Activated naive CD8-positive, alpha-beta T cell treated with anti-CD3 and anti-CD28 coated beads, Interleukin-2, amount 10 ng/mL, durations not matched to agents 7 days and 5 days (primary cell): ENCODE results near the gene UPF2. TPM values are rescaled to one million over a fixed set of nuclear protein-coding genes. Genes with fewer than 3 reads are reported as not detected.
"Not testable (repeated sequence)": the region's sequence is repeated elsewhere in the genome, so short reads cannot be mapped to it uniquely, and the experiment has no call there.

ENCODE experiments used
- ATAC-seq: fragments of 150-1000 bp; cut with Tn5 transposase; one replicate; pipeline ENCODE4 v1.10.0; 2021; ENCODE audit warnings: low read depth, moderate library complexity
- POLR2A ChIA-PET: fragments of 350-600 bp; sonication (Branson Sonifier 250); formaldehyde crosslinking; loops from one replicate; lab custom pipeline; 2021; ENCODE audit warnings: antibody characterized with exemption; lab: Charles Lee
- DNase-seq: peaks from one replicate; pipeline ENCODE4 v3.0.0; 2021
- H3K27ac Mint-ChIP-seq: one replicate; pipeline ENCODE4 v1.8.0; 2022; ENCODE audit warnings: mild to moderate bottlenecking, mixed read lengths
- H3K27me3 Mint-ChIP-seq: one replicate; pipeline ENCODE4 v1.8.0; 2022; ENCODE audit warnings: mild to moderate bottlenecking, moderate library complexity, mixed read lengths
- H3K36me3 Mint-ChIP-seq: one replicate; pipeline ENCODE4 v1.8.0; 2021; ENCODE audit warnings: mild to moderate bottlenecking, mixed read lengths
- H3K4me1 Mint-ChIP-seq: one replicate; pipeline ENCODE4 v1.8.0; 2021; ENCODE audit warnings: mixed read lengths
- H3K4me3 Mint-ChIP-seq: one replicate; pipeline ENCODE4 v1.8.0; 2022; ENCODE audit warnings: mild to moderate bottlenecking, moderate library complexity, mixed read lengths
- H3K9me3 Mint-ChIP-seq: one replicate; pipeline ENCODE4 v1.8.0; 2021; ENCODE audit warnings: mixed read lengths
- total RNA-seq, 2 experiments: library from RNA; stranded (reverse); gene quantifications; one replicate each; pipeline ENCODE4 v1.2.3, GENCODE V29; 2021

Gene UPF2
- total RNA-seq, 2 experiments from 2014 or later, result 30.4 to 31.0 TPM

- H3K36me3 Mint-ChIP-seq, result peaks cover 18% of the 10 kb centered on the region
- H3K27ac Mint-ChIP-seq, result no peak overlapping the region
- H3K4me3 Mint-ChIP-seq, result no peak overlapping the region
- H3K4me1 Mint-ChIP-seq, result peaks cover 8% of the 10 kb centered on the region
- ATAC-seq, result no peak
- POLR2A ChIA-PET, result interaction anchor here (0.7 kb wide), 1 partner anchor 1535 kb away, joined by 3 read pairs; no protein-coding TSS in a partner anchor
- DNase-seq, result no peak
- no peaks in the 10 kb centered on the region for H3K27me3 Mint-ChIP-seq
- H3K9me3 Mint-ChIP-seq, result no peaks in the 10 kb centered on the region
Observed at GRCh38 chr10:11982253-11982652, 60.4 kb downstream of the UPF2 start.

DNA sequence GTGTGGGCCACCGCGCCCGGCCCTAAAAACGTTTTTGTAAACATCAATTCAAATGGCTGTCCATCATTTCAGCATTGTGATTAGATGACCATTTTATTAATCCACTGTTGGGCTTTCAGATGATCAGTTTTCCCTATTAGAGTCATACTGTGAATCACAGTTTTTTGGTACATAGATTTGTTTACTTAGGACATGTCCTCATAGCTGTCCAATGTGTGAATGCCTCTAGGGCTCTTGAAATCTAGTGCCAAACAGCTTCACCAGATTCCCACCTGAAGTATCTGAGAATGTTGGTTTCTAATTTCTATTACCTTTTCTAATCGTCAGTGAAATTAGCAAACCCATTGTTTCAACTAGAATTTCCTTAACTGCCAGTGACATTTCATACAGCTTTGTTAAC, 66.8 kb downstream of the UPF2 start:
- H3K4me1 Mint-ChIP-seq, result peaks cover 8% of the 10 kb centered on the region
- POLR2A ChIA-PET, result no interaction called here
- H3K36me3 Mint-ChIP-seq, result peaks cover 41% of the 10 kb centered on the region
- no peak for ATAC-seq
- no peak overlapping the region for H3K27ac Mint-ChIP-seq
- H3K27me3 Mint-ChIP-seq, result no peaks in the 10 kb centered on the region
- DNase-seq, result no peak
- no peak overlapping the region for H3K4me3 Mint-ChIP-seq
- peaks cover 1% of the 10 kb centered on the region for H3K9me3 Mint-ChIP-seq

GRCh38 chr10:11972523-11972922, 70.1 kb downstream of the UPF2 start:
- ATAC-seq, H3K4me3 Mint-ChIP-seq, H3K9me3 Mint-ChIP-seq, H3K27ac Mint-ChIP-seq, DNase-seq, POLR2A ChIA-PET, H3K27me3 Mint-ChIP-seq, H3K4me1 Mint-ChIP-seq: not testable (repeated sequence)
- H3K36me3 Mint-ChIP-seq, result peaks cover 41% of the 10 kb centered on the region

GRCh38 chr10:11962176-11962575, 80.4 kb downstream of the UPF2 start:
- POLR2A ChIA-PET, result no interaction called here

GRCh38 chr10:11961771-11962170, 80.8 kb downstream of the UPF2 start:
- H3K36me3 Mint-ChIP-seq, result peaks cover 39% of the 10 kb centered on the region
- no peaks in the 10 kb centered on the region for H3K27me3 Mint-ChIP-seq

More at GRCh38 chr10:11962176-11962575, 80.4 kb downstream of the UPF2 start:
- ATAC-seq (no peak), DNase-seq (no peak)
- Mint-ChIP-seq H3K9me3 (no peaks in the 10 kb centered on the region), H3K4me3 (no peak overlapping the region), H3K4me1 (no peaks in the 10 kb centered on the region), H3K27me3 (no peaks in the 10 kb centered on the region), H3K36me3 (peaks cover 42% of the 10 kb centered on the region), H3K27ac (peak overlapping the region; percentile 8)

GRCh38 chr10:11959966-11960365, 82.6 kb downstream of the UPF2 start:
- ATAC-seq, result no peak
- Mint-ChIP-seq H3K4me1 (no peaks in the 10 kb centered on the region), H3K27ac (no peak overlapping the region), H3K9me3 (no peaks in the 10 kb centered on the region), H3K4me3 (no peak overlapping the region), H3K36me3 (peaks cover 41% of the 10 kb centered on the region), H3K27me3 (no peaks in the 10 kb centered on the region)
- POLR2A ChIA-PET, result no interaction called here
- DNase-seq, result no peak

More at GRCh38 chr10:11961771-11962170, 80.8 kb downstream of the UPF2 start:
- Mint-ChIP-seq H3K9me3 (no peaks in the 10 kb centered on the region), H3K27ac (no peak overlapping the region), H3K4me3 (no peak overlapping the region), H3K4me1 (no peaks in the 10 kb centered on the region)
- ATAC-seq (no peak), DNase-seq (no peak)
- POLR2A ChIA-PET, result no interaction called here

GRCh38 chr10:11958956-11959355, 83.7 kb downstream of the UPF2 start:
- Mint-ChIP-seq H3K27me3 (no peaks in the 10 kb centered on the region), H3K4me3 (no peak overlapping the region), H3K4me1 (no peaks in the 10 kb centered on the region), H3K9me3 (no peaks in the 10 kb centered on the region), H3K27ac (no peak overlapping the region), H3K36me3 (peaks cover 41% of the 10 kb centered on the region)
- no peak for ATAC-seq
- DNase-seq, result no peak
- POLR2A ChIA-PET, result no interaction called here

DNA sequence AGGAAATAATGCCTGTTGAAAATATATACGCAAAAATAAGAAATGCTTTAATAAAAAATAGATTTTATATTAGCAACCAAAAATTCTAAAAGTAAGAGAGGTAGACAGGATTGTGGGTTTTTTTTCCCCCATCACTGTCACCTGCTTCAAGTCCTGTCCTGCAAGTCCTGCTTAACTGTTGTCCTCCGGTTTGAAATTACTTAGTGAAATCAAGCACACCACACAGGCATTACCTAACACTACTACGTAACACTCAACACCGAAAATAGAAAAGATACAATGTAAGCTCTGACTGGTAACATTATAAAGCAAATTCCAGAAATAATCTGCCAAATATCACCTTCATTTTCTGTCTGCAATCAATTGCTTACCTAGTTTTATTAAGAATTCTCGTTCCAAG, 90.9 kb downstream of the UPF2 start:
- ATAC-seq, result no peak
- Mint-ChIP-seq H3K4me3 (no peak overlapping the region), H3K36me3 (peaks cover 30% of the 10 kb centered on the region), H3K27ac (no peak overlapping the region), H3K27me3 (no peaks in the 10 kb centered on the region), H3K4me1 (peaks cover 6% of the 10 kb centered on the region), H3K9me3 (no peaks in the 10 kb centered on the region)
- POLR2A ChIA-PET, result interaction anchor here (0.6 to 0.8 kb wide), 2 partner anchors 19 to 84 kb away, joined by 3 to 5 read pairs; no protein-coding TSS in a partner anchor
- no peak for DNase-seq

- peaks cover 6% of the 10 kb centered on the region for H3K4me1 Mint-ChIP-seq
- ATAC-seq (no peak), DNase-seq (no peak)
- no peak overlapping the region for H3K4me3 Mint-ChIP-seq
- peaks cover 22% of the 10 kb centered on the region for H3K36me3 Mint-ChIP-seq
- H3K27me3 Mint-ChIP-seq, result no peaks in the 10 kb centered on the region
- POLR2A ChIA-PET, result no interaction called here
- no peaks in the 10 kb centered on the region for H3K9me3 Mint-ChIP-seq
- H3K27ac Mint-ChIP-seq, result no peak overlapping the region
Observed at GRCh38 chr10:11950325-11951018, 92.1 kb downstream of the UPF2 start.

GRCh38 chr10:11949152-11949551, 93.5 kb downstream of the UPF2 start:
- POLR2A ChIA-PET, result interaction anchor here (0.5 kb wide), 1 partner anchor 122 kb away, joined by 3 read pairs; no protein-coding TSS in a partner anchor

DNA sequence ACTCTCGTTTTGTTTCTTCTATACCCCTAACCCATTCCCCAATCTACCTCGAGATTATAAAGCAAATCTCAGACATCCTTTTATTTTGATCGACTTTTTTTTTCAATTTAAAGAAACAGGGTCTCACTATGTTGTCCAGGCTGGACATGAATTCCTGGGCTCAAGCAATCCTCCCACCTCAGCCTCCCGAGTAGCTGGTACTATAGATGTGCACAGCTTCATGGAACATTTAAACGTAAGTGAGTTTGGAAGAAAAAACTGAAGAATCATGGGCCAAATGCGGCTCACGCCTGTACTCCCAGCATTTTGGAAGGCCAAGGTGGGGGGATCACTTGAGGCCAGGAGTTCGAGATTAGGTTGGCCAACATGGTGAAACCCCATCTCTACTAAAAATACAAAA, 96.0 kb downstream of the UPF2 start:
- DNase-seq (no peak), ATAC-seq (no peak)
- Mint-ChIP-seq H3K4me1 (peaks cover 6% of the 10 kb centered on the region), H3K4me3 (no peak overlapping the region), H3K9me3 (no peaks in the 10 kb centered on the region), H3K27me3 (no peaks in the 10 kb centered on the region), H3K27ac (no peak overlapping the region), H3K36me3 (peaks cover 26% of the 10 kb centered on the region)
- POLR2A ChIA-PET, result no interaction called here

More at GRCh38 chr10:11949152-11949551, 93.5 kb downstream of the UPF2 start:
- no peak for DNase-seq
- ATAC-seq, result peak; percentile 36
- H3K4me1 Mint-ChIP-seq, result peaks cover 6% of the 10 kb centered on the region
- H3K27ac Mint-ChIP-seq, result peak overlapping the region; percentile 39
- H3K36me3 Mint-ChIP-seq, result peaks cover 20% of the 10 kb centered on the region
- no peaks in the 10 kb centered on the region for H3K9me3 Mint-ChIP-seq
- H3K27me3 Mint-ChIP-seq, result no peaks in the 10 kb centered on the region
- H3K4me3 Mint-ChIP-seq, result no peak overlapping the region

DNA sequence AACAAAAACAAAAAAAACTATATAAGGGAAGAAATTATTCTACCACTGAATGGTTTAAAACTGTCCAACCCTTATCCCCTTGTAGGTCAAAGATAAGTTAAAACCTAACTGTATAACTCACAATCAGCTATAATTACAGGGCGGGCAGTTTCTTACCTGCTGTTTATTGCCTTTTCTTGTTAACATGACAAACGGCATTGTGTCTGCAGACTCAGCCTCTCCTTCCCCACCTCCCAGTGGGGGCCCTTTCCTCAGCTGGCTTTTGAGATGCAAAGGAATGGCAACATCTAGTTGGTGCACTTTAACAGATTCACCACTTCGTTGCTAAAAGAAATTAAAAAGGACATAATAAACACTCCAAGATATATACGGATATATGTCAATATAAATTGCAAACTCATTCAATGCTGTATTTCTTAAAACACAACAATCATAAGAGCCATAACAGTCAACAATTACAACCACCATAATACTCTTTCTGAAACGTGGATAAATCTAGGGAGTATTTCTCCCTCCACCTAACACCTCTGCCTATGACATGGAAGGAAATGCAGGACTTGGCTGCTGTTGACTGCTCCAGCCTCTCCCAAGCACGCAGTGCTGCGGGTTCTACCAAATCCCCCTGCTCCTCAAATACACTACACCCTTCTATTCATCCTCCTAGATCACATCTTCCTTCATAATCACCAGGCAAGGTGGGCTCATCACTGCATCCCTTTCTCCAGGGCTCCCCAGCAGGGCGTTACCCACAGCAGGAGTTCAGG, 106.0 kb downstream of the UPF2 start:
- Mint-ChIP-seq H3K9me3 (no peaks in the 10 kb centered on the region), H3K27me3 (no peaks in the 10 kb centered on the region), H3K27ac (no peak overlapping the region), H3K36me3 (peaks cover 12% of the 10 kb centered on the region), H3K4me1 (no peaks in the 10 kb centered on the region), H3K4me3 (no peak overlapping the region)
- ATAC-seq (no peak), DNase-seq (no peak)
- POLR2A ChIA-PET, result no interaction called here

- Mint-ChIP-seq H3K27ac (no peak overlapping the region), H3K36me3 (peaks cover 27% of the 10 kb centered on the region), H3K27me3 (no peaks in the 10 kb centered on the region), H3K4me1 (no peaks in the 10 kb centered on the region), H3K4me3 (no peak overlapping the region), H3K9me3 (no peaks in the 10 kb centered on the region)
- DNase-seq (no peak), ATAC-seq (no peak)
- POLR2A ChIA-PET, result no interaction called here
Observed at GRCh38 chr10:11934262-11934661, 108.3 kb downstream of the UPF2 start.
